Loucy (cell line): ENCODE measurements around the gene TP73.

ENCODE experiments used
- EZH2phosphoT487 ChIP-seq: fragments of 200-600 bp; IDR thresholded peaks from 2 replicates; pipeline ENCODE4 v1.6.1; 2018; ENCODE audit warnings: antibody characterized with exemption, mild to moderate bottlenecking, moderate library complexity, borderline replicate concordance
- TF ChIP-seq, protein P1 (sequence below): fragments of 200-600 bp; sonication (generic); conservative IDR thresholded peaks from 2 replicates; pipeline ENCODE4 v1.5.1; 2014; ENCODE audit warnings: mild to moderate bottlenecking, antibody characterized with exemption, low read length

DNA sequence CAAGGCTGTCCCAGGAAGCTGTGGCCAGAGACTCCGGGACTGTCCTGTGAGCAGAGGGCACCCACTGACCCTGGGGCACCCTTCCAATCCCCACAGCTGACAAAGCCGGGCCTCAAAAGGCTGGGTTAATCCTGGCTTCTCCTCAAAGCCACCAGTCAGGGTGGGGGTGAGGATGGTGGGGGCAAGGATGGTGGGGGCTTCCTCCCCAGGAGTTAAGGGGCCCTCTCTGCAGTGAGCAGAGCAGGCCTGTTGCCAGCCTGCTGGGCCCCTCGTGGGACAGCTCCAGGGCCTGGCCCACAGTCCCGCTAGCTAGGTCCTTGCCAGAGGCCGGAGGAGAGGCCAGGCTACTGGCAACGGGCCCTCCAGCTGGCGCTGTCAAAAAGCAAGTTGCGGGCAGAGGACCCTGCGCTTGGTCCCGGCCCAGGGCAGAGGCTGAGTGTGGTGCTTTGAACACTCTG is 62.0 kb downstream of the TP73 start:
- TF ChIP-seq, protein P1, sequence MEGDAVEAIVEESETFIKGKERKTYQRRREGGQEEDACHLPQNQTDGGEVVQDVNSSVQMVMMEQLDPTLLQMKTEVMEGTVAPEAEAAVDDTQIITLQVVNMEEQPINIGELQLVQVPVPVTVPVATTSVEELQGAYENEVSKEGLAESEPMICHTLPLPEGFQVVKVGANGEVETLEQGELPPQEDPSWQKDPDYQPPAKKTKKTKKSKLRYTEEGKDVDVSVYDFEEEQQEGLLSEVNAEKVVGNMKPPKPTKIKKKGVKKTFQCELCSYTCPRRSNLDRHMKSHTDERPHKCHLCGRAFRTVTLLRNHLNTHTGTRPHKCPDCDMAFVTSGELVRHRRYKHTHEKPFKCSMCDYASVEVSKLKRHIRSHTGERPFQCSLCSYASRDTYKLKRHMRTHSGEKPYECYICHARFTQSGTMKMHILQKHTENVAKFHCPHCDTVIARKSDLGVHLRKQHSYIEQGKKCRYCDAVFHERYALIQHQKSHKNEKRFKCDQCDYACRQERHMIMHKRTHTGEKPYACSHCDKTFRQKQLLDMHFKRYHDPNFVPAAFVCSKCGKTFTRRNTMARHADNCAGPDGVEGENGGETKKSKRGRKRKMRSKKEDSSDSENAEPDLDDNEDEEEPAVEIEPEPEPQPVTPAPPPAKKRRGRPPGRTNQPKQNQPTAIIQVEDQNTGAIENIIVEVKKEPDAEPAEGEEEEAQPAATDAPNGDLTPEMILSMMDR = no peak
- TF ChIP-seq EZH2phosphoT487 = no peak
